Subcutaneous abdominal adipose tissue (tissue), 5 donors: Measurements from ENCODE around the gene MMP28.
"Not testable (repeated sequence)": the region's sequence is repeated elsewhere in the genome, so short reads cannot be mapped to it uniquely, and the experiment has no call there.

Experiments
- H3K27ac ChIP-seq: one replicate; pipeline ENCODE4 v1.7.0; 2013; ENCODE audit warnings: low read depth, mild to moderate bottlenecking, inconsistent platforms, low read length, moderate library complexity
- H3K27me3 ChIP-seq, 5 donors: one replicate each; pipeline ENCODE4 v1.7.0; 2013; ENCODE audit warnings: low read length in 5 of 5, inconsistent platforms in 1 of 5; ENCODE audit not compliant: control insufficient read depth in 5 of 5, insufficient read depth in 4 of 5
- H3K36me3 ChIP-seq, 5 donors: one replicate each; pipeline ENCODE4 v1.7.0; 2013; ENCODE audit warnings: low read length in 5 of 5; ENCODE audit not compliant: control insufficient read depth in 5 of 5, insufficient read depth in 5 of 5
- H3K4me1 ChIP-seq, 5 donors: one replicate each; pipeline ENCODE4 v1.7.0; 2013; ENCODE audit warnings: low read length in 5 of 5, mild to moderate bottlenecking in 3 of 5, moderate library complexity in 1 of 5; ENCODE audit not compliant: control insufficient read depth in 5 of 5, insufficient read depth in 5 of 5
- H3K4me3 ChIP-seq, 5 donors: one replicate each; pipeline ENCODE4 v1.7.0; 2013; ENCODE audit warnings: low read length in 5 of 5, low read depth in 1 of 5
- H3K9ac ChIP-seq, 5 donors: one replicate each; pipeline ENCODE4 v1.7.0; 2013; ENCODE audit warnings: low read length in 5 of 5, mild to moderate bottlenecking in 4 of 5, moderate library complexity in 3 of 5
- H3K9me3 ChIP-seq, 5 donors: one replicate each; pipeline ENCODE4 v1.7.0; 2013; ENCODE audit warnings: low read length in 5 of 5; ENCODE audit not compliant: control insufficient read depth in 5 of 5
- donor health status: healthy.
- donor health status: healthy.
- donor health status: healthy.
- donor health status: healthy.
- donor health status: healthy.

Gene MMP28

GRCh38 chr17:35760587-35760986, 34.9 kb downstream of the MMP28 start, which contains the start of gene C17orf50:
Gene C17orf50, plus strand, starts transcription at chr17:35760887. Its CDS starts 55 bp downstream, at chr17:35760942.
- Histone ChIP-seq H3K27me3 (peaks cover 0 to 2% (median 0%) of the 10 kb centered on the region in 5 donors), H3K9me3 (no peaks in the 10 kb centered on the region), H3K27ac (no peak within 1 kb of the TSS), H3K36me3 (no peaks in the 10 kb centered on the region), H3K9ac (no peak within 1 kb of the TSS), H3K4me1 (peaks cover 2 to 19% (median 18%) of the 10 kb centered on the region in 5 donors), H3K4me3 (no peak within 1 kb of the TSS)

GRCh38 chr17:35757243-35757642, 38.2 kb downstream of the MMP28 start:
- no peak overlapping the region for H3K4me3 ChIP-seq
- no peak overlapping the region for H3K27ac ChIP-seq
- H3K27me3 ChIP-seq, result peaks cover 0 to 3% (median 0%) of the 10 kb centered on the region in 5 donors
- H3K4me1 ChIP-seq, result peaks cover 0 to 17% (median 17%) of the 10 kb centered on the region in 5 donors
- H3K9ac ChIP-seq, result no peak overlapping the region
- no peaks in the 10 kb centered on the region for H3K36me3 ChIP-seq
- H3K9me3 ChIP-seq, result no peaks in the 10 kb centered on the region

GRCh38 chr17:35752945-35753764, 42.3 kb downstream of the MMP28 start, which contains the start of gene GAS2L2:
Gene GAS2L2, minus strand, starts transcription at chr17:35753239. Its CDS starts 389 bp downstream, at chr17:35752850.
- H3K4me3 ChIP-seq, result peak within 1 kb of the TSS in 3 of 5 donors; percentile 11 to 52 (median 46)
- H3K9ac ChIP-seq, result peak within 1 kb of the TSS in 1 of 5 donors; percentile 51
- H3K27ac ChIP-seq, result no peak within 1 kb of the TSS
- H3K27me3 ChIP-seq, result peaks cover 0 to 32% (median 23%) of the 10 kb centered on the region in 5 donors
- no peaks in the 10 kb centered on the region for H3K9me3 ChIP-seq
- peaks cover 0 to 53% (median 48%) of the 10 kb centered on the region in 5 donors for H3K4me1 ChIP-seq
- H3K36me3 ChIP-seq, result no peaks in the 10 kb centered on the region

DNA sequence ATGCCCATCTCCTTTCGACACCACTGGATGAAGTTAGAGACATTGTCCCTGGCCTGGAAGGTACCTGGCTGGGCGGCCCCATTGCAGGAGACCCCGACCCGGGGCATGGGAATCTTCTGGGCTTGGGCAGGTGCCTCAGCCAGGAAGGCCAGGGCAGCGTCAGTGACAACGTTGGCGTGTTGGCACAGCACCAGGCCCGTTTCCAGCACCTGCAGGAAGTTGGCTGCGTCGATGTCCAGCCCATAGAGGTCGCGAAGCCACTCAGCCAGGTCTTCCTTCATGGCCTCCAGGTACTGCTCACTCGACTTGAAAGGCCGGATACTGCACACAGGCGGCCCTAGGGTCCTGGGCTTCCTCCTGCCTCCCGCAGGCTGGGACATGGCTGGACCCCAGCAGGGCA, 43.0 kb downstream of the MMP28 start:
- Histone ChIP-seq H3K27me3 (peaks cover 0 to 36% (median 26%) of the 10 kb centered on the region in 5 donors), H3K9ac (peak overlapping the region in 1 of 5 donors; percentile 51), H3K4me3 (peak overlapping the region in 3 of 5 donors; percentile 11 to 52 (median 46)), H3K9me3 (no peaks in the 10 kb centered on the region), H3K27ac (no peak overlapping the region), H3K36me3 (no peaks in the 10 kb centered on the region), H3K4me1 (peaks cover 0 to 60% (median 48%) of the 10 kb centered on the region in 5 donors)

DNA sequence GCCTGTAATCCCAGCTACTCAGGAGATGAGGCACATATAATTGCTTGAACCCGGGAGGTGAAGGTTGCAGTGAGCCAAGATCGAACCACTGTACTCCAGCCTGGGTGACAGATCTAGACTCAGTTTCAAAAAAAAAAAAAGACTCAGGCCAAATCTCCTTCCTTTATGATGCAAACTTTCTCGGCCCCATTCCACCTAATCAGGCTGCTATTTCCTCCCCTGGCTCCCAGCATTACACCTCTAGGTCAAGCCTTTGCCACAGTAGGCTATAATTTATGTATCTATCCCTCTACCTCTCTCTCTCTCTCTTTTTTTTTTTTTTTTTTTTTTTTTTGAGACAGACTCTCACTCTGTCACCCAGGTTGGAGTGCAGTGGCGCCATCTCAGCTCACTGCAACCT, 43.9 kb downstream of the MMP28 start:
- Histone ChIP-seq H3K4me1 (peaks cover 0 to 60% (median 48%) of the 10 kb centered on the region in 5 donors), H3K27me3 (peaks cover 0 to 36% (median 26%) of the 10 kb centered on the region in 5 donors)
- H3K27ac ChIP-seq, H3K9me3 ChIP-seq, H3K36me3 ChIP-seq, H3K9ac ChIP-seq, H3K4me3 ChIP-seq: not testable (repeated sequence)

DNA sequence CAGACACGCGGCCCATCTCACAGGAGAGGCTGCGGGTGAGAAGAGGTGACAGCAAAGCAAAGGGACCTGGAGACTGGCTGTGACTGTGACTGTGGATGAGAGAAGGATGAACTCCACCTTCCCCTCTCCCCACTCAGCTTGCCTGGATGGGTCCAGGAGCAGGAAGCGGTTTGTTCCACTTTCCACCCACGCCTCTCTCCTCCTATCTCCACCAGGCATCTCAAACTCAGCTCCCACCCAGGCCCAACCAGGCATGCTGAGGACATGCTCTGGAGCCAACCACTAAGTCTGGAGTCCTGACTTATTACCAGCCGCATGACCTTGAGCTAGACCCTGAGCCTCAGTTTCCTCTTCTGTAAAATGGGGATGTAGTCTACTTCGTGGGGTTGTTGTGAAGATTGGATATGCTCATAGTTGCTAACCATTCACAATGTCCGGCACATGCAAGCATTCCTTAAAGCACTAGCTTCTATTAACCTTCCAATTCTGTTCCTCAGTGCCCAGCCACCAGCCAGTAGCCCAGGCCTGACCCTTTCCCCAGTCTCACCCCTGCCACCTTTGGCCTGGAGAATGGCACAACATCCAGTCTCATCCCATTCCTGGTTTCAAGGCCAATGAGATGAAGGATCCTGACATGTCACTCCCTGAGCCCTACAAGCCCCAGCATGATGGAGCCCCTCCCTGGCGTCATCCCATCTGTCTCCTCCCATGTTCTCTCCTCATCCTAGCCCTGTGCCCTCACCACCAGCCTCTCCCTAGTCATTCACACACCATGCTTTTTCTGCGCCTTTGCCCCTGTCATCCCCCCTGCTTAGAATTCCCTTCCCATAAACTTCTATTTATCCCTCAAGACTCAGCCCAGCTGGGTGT, 44.7 kb downstream of the MMP28 start:
- Histone ChIP-seq H3K27me3 (peaks cover 0 to 36% (median 26%) of the 10 kb centered on the region in 5 donors), H3K27ac (no peak overlapping the region), H3K4me1 (peaks cover 0 to 60% (median 48%) of the 10 kb centered on the region in 5 donors)

DNA sequence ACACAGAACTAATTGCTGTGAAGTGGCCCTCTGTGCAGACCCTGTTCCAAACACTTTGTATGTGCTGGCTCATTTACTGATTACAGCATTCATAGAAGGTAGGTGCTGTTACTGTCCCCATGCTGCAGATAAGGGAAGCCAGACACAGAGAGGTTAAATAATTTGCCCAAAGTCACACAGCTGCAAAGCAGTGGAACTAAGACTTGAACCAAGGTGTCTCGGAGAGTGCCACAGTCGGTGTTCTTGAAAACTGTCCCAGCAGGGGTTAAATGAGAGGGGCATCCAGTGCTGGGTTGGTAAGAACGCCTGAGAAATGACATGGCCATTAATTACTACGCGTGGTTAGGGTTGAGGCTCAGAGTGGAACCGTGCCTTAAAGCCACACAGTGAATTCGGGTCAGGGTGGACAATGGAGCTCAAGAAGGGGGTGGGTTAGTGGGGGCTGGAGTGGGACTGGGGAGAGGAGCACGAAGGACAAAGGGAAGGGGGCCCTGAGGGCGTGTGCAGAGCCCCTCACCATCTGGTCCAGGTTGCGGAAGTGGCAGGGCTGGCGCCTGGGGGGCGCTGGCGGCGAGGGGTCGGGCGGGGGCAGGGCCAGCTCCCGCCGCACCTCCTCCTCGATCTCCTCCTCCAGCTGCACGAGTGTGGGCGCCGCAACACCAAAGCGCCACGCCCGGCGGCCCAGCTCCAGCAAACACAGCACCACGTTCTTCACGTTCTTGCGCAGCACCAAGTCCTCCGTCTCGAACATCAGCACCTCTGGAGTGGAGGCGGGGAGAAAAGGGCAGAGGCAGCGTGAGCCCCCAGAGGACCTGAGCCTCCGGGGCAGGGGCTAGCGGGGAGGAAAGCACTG, 45.7 kb downstream of the MMP28 start:
- Histone ChIP-seq H3K4me1 (peaks cover 0 to 60% (median 48%) of the 10 kb centered on the region in 5 donors), H3K9me3 (no peaks in the 10 kb centered on the region), H3K4me3 (peak overlapping the region in 1 of 5 donors; percentile 5), H3K27ac (no peak overlapping the region), H3K36me3 (no peaks in the 10 kb centered on the region), H3K9ac (no peak overlapping the region), H3K27me3 (peaks cover 0 to 40% (median 26%) of the 10 kb centered on the region in 5 donors)

More for the DNA sequence above, 44.7 kb downstream of the MMP28 start:
- H3K4me3 ChIP-seq, result peak overlapping the region in 1 of 5 donors; percentile 5
- no peak overlapping the region for H3K9ac ChIP-seq
- no peaks in the 10 kb centered on the region for H3K36me3 ChIP-seq
- no peaks in the 10 kb centered on the region for H3K9me3 ChIP-seq

DNA sequence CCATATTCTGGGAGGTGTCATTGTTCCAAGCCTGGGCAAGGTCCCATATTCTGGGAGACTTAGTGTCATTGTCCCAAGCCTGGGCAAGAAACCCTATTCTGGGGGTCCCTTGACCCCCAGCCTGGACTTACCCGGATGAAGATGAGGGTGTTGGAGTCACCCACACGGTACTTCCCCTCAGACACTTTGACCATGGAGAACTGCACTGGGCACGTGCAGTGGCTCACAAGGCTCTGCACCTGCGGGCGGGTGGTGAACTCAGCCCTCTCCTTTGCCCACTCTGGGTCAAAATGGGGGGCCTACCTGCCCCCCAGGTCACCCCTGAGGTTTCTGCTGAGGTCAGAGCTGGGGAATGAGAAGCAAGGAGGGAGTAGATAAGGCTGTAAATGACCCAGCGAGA, 46.5 kb downstream of the MMP28 start:
- H3K4me1 ChIP-seq, result peaks cover 0 to 60% (median 48%) of the 10 kb centered on the region in 5 donors
- no peak overlapping the region for H3K27ac ChIP-seq
- H3K9me3 ChIP-seq, result no peaks in the 10 kb centered on the region
- no peak overlapping the region for H3K4me3 ChIP-seq
- H3K27me3 ChIP-seq, result peaks cover 0 to 40% (median 26%) of the 10 kb centered on the region in 5 donors
- H3K36me3 ChIP-seq, result no peaks in the 10 kb centered on the region
- no peak overlapping the region for H3K9ac ChIP-seq

DNA sequence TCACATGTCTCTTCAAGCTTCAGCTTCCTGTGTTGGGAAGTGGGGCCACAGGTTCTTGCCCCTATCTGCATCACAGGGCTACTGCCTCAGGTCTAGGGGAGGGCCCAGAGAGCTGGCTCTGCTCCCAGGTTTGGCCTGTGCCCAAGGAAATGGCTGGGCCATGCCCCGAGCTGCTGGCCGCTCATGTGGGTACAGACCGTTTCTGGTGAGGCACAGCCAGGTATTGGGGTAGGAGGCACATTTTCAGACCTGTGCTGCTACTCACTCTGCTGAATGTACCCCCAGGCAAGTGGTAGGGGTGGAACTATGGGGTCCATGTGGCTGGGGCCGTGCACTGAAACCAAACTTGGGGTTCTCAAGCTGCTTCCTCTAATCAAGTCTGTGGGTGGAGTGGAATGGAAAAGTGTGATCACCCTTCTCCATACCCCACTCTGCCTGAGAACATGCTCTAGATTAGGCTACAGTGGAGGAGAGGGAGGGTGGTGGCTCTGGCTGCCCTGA, 47.0 kb downstream of the MMP28 start:
- Histone ChIP-seq H3K36me3 (no peaks in the 10 kb centered on the region), H3K9me3 (no peaks in the 10 kb centered on the region), H3K4me1 (peaks cover 0 to 55% (median 42%) of the 10 kb centered on the region in 5 donors), H3K9ac (no peak overlapping the region), H3K27me3 (peaks cover 0 to 45% (median 26%) of the 10 kb centered on the region in 5 donors), H3K4me3 (no peak overlapping the region), H3K27ac (no peak overlapping the region)
